Astrocyte (in vitro differentiated cells and primary cell): Measurements from ENCODE around the gene NHLRC4. TPM values are rescaled to one million over a fixed set of nuclear protein-coding genes. Genes with fewer than 3 reads are reported as not detected.

Experiments used
- DNase-seq: peaks from one replicate; pipeline ENCODE4 v3.0.0-alpha.2; 2010; ENCODE audit warnings: low read depth
- FAIRE-seq: peaks from 2 replicates; lab custom pipeline; 2011; peaks lifted over from hg19 to GRCh38; lab: Jason Lieb, UNC
- H2AFZ ChIP-seq: 2 replicates; pipeline ENCODE4 v1.6.0; 2012; ENCODE audit warnings: low read depth, low read length, inconsistent platforms
- H3K27ac ChIP-seq: 2 replicates; pipeline ENCODE4 v1.5.1; 2011; ENCODE audit warnings: low read depth, low read length, inconsistent platforms
- H3K27me3 ChIP-seq: 2 replicates; pipeline ENCODE4 v1.6.0; 2011; ENCODE audit warnings: low read length, inconsistent platforms; ENCODE audit not compliant: insufficient read depth
- H3K36me3 ChIP-seq: 2 replicates; pipeline ENCODE4 v1.5.1; 2011; ENCODE audit warnings: low read length, inconsistent platforms; ENCODE audit not compliant: insufficient read depth
- H3K4me1 ChIP-seq: 2 replicates; pipeline ENCODE4 v1.5.1; 2011; ENCODE audit warnings: low read length, inconsistent platforms; ENCODE audit not compliant: insufficient read depth
- H3K4me2 ChIP-seq: 2 replicates; pipeline ENCODE4 v1.6.0; 2012; ENCODE audit warnings: low read length, inconsistent platforms
- H3K4me3 ChIP-seq: 2 replicates; pipeline ENCODE4 v1.5.1; 2011; ENCODE audit warnings: low read depth, mild to moderate bottlenecking, low read length, inconsistent platforms; ENCODE audit not compliant: insufficient read depth
- H3K79me2 ChIP-seq: 2 replicates; pipeline ENCODE4 v1.6.0; 2012; ENCODE audit warnings: mild to moderate bottlenecking, low read length, inconsistent platforms; ENCODE audit not compliant: insufficient read depth
- H3K9ac ChIP-seq: 2 replicates; pipeline ENCODE4 v1.6.0; 2012; ENCODE audit warnings: mild to moderate bottlenecking, low read length, inconsistent platforms
- H3K9me3 ChIP-seq: 2 replicates; pipeline ENCODE4 v1.5.1; 2012; ENCODE audit warnings: low read depth, mild to moderate bottlenecking, low read length, inconsistent platforms; ENCODE audit not compliant: insufficient read depth
- H4K20me1 ChIP-seq: 2 replicates; pipeline ENCODE4 v1.6.0; 2012; ENCODE audit warnings: low read length, inconsistent platforms; ENCODE audit not compliant: insufficient read depth
- H3K27ac Mint-ChIP-seq: one replicate; pipeline ENCODE4 v1.8.0; 2021; ENCODE audit warnings: mild to moderate bottlenecking, mixed read lengths; ENCODE audit not compliant: unreplicated experiment
- H3K27me3 Mint-ChIP-seq: one replicate; pipeline ENCODE4 v1.8.0; 2021; ENCODE audit warnings: low read depth, mixed read lengths; ENCODE audit not compliant: unreplicated experiment
- H3K36me3 Mint-ChIP-seq: one replicate; pipeline ENCODE4 v1.8.0; 2021; ENCODE audit warnings: low read depth, mixed read lengths; ENCODE audit not compliant: unreplicated experiment
- H3K4me1 Mint-ChIP-seq: one replicate; pipeline ENCODE4 v1.8.0; 2021; ENCODE audit warnings: low read depth, mixed read lengths; ENCODE audit not compliant: unreplicated experiment
- H3K4me3 Mint-ChIP-seq: one replicate; pipeline ENCODE4 v1.8.0; 2021; ENCODE audit warnings: mild to moderate bottlenecking, moderate library complexity, mixed read lengths; ENCODE audit not compliant: unreplicated experiment
- H3K9me3 Mint-ChIP-seq: one replicate; pipeline ENCODE4 v1.8.0; 2021; ENCODE audit warnings: mild to moderate bottlenecking, mixed read lengths; ENCODE audit not compliant: unreplicated experiment
- CTCF ChIP-seq: IDR thresholded peaks from 2 replicates; pipeline ENCODE4 v1.5.1; 2011; ENCODE audit warnings: low read depth, mild to moderate bottlenecking, inconsistent platforms, low read length, moderate library complexity; ENCODE audit not compliant: insufficient read depth
- EZH2 ChIP-seq: IDR thresholded peaks from 2 replicates; pipeline ENCODE4 v1.6.1; 2012; ENCODE audit warnings: mild to moderate bottlenecking, low read length, inconsistent platforms; ENCODE audit not compliant: insufficient read depth
- total RNA-seq: library from RNA; stranded (reverse); gene quantifications from 2 replicates; pipeline ENCODE4 v1.2.1, GENCODE V29; 2021

The NHLRC4 gene
- total RNA-seq, 1 donor from 2014 or later = 0.73 TPM

- no peak overlapping the region for H3K27ac Mint-ChIP-seq
- H4K20me1 ChIP-seq = no peaks in the 10 kb centered on the region
Measured at GRCh38 chr16:564690-565418, 2.0 kb upstream of the NHLRC4 start.

GRCh38 chr16:565419-566330, 1.1 kb upstream of the NHLRC4 start:
- TF ChIP-seq CTCF (no peak), EZH2 (no peak)
- H3K4me2 ChIP-seq = no peak overlapping the region
- H3K4me1 Mint-ChIP-seq = peaks cover 3% of the 10 kb centered on the region
- no peaks in the 10 kb centered on the region for H3K9me3 Mint-ChIP-seq
- H3K27me3 Mint-ChIP-seq = peaks cover 7% of the 10 kb centered on the region
- H3K27ac Mint-ChIP-seq = no peak overlapping the region
- peaks cover 1% of the 10 kb centered on the region for H4K20me1 ChIP-seq
- H3K79me2 ChIP-seq = peaks cover 8% of the 10 kb centered on the region
- no peak overlapping the region for H3K4me3 ChIP-seq
- no peak for FAIRE-seq
- H3K4me1 ChIP-seq = peaks cover 14% of the 10 kb centered on the region
- no peaks in the 10 kb centered on the region for H3K36me3 ChIP-seq
- no peaks in the 10 kb centered on the region for H3K36me3 Mint-ChIP-seq
- H3K9ac ChIP-seq = no peak overlapping the region
- DNase-seq = no peak
- no peak overlapping the region for H2AFZ ChIP-seq
- no peak overlapping the region for H3K27ac ChIP-seq
- peaks cover 11% of the 10 kb centered on the region for H3K27me3 ChIP-seq
- no peak overlapping the region for H3K4me3 Mint-ChIP-seq
- H3K9me3 ChIP-seq = no peaks in the 10 kb centered on the region

More at GRCh38 chr16:564690-565418, 2.0 kb upstream of the NHLRC4 start:
- Mint-ChIP-seq H3K9me3 (no peaks in the 10 kb centered on the region), H3K36me3 (no peaks in the 10 kb centered on the region), H3K27me3 (peaks cover 7% of the 10 kb centered on the region), H3K4me1 (peaks cover 3% of the 10 kb centered on the region), H3K4me3 (no peak overlapping the region)
- TF ChIP-seq EZH2 (no peak), CTCF (no peak)
- no peak overlapping the region for H2AFZ ChIP-seq
- H3K27ac ChIP-seq = no peak overlapping the region
- H3K79me2 ChIP-seq = peaks cover under 1% of the 10 kb centered on the region
- H3K4me1 ChIP-seq = peaks cover 12% of the 10 kb centered on the region
- no peak overlapping the region for H3K9ac ChIP-seq
- no peaks in the 10 kb centered on the region for H3K9me3 ChIP-seq
- DNase-seq = no peak
- peaks cover 12% of the 10 kb centered on the region for H3K27me3 ChIP-seq
- FAIRE-seq = no peak
- H3K4me3 ChIP-seq = no peak overlapping the region
- H3K4me2 ChIP-seq = no peak overlapping the region
- no peaks in the 10 kb centered on the region for H3K36me3 ChIP-seq
